Esophagus muscularis mucosa (tissue), 4 donors: ENCODE results near the gene GAS7. TPM values are rescaled to one million over a fixed set of nuclear protein-coding genes. Genes with fewer than 3 reads are reported as not detected.
A peak's percentile ranks its signal among the peaks of the same experiment; 100 is the strongest.

Experiments
- DNase-seq: peaks from one replicate; pipeline ENCODE4 v3.0.0-alpha.2; 2017; ENCODE audit errors: extremely low spot score
- H3K27ac ChIP-seq, 4 donors: fragments of 200-600 bp; sonication (generic); replicated peaks in 1 of 4; 1 replicate in 3 of 4; 2 replicates in 1 of 4; pipeline ENCODE4 v1.5.1; 2016 to 2019; ENCODE audit warnings: mild to moderate bottlenecking in 1 of 4
- H3K27me3 ChIP-seq, 4 donors: fragments of 200-600 bp; sonication (generic); one replicate each; pipeline versions ENCODE4 v1.5.1 to v1.6.0; 2016 to 2019
- H3K36me3 ChIP-seq, 4 donors: fragments of 200-600 bp; sonication (generic); one replicate each; pipeline ENCODE4 v1.5.1; 2016 to 2019
- H3K4me1 ChIP-seq, 4 donors: fragments of 200-600 bp; sonication (generic); one replicate each; pipeline ENCODE4 v1.5.1; 2016 to 2019
- H3K4me3 ChIP-seq, 4 donors: fragments of 200-600 bp; sonication (generic); 1 replicate in 2 of 4; 2 replicates in 2 of 4; pipeline ENCODE4 v1.5.1; 2016 to 2019; ENCODE audit warnings: mild to moderate bottlenecking in 4 of 4, moderate library complexity in 1 of 4
- H3K9me3 ChIP-seq, 4 donors: fragments of 200-600 bp; sonication (generic); 1 replicate in 3 of 4; 2 replicates in 1 of 4; pipeline ENCODE4 v1.5.1; 2016 to 2019
- CTCF ChIP-seq, 3 experiments: fragments of 200-600 bp in 2 of 3; fragments of 450-650 bp in 1 of 3; sonication (generic) in 2 of 3; IDR thresholded peaks; one replicate each; pipeline ENCODE4 v1.5.1; 2017 to 2019; ENCODE audit warnings: antibody characterized with exemption in 3 of 3, mild to moderate bottlenecking in 2 of 3, moderate library complexity in 1 of 3
- EP300 ChIP-seq: sonication (generic); formaldehyde crosslinking; IDR thresholded peaks from one replicate; pipeline ENCODE4 v1.6.1; 2017; ENCODE audit warnings: antibody characterized with exemption
- POLR2A ChIP-seq: fragments of 450-650 bp; IDR thresholded peaks from one replicate; pipeline ENCODE4 v1.6.1; 2017; ENCODE audit warnings: antibody characterized with exemption, moderate library complexity, mild to moderate bottlenecking, low read depth
- POLR2AphosphoS5 ChIP-seq, 2 donors: sonication (generic); formaldehyde crosslinking; IDR thresholded peaks; one replicate each; pipeline ENCODE4 v1.6.1; 2017; ENCODE audit warnings: antibody characterized with exemption in 2 of 2
- WGBS: methylation state at CpG from one replicate; pipeline ENCODE4 v1.1.5; 2018; 5-methylcytosine and 5-hydroxymethylcytosine counted together
- intact Hi-C: fragments of 100-400 bp; cut with DNase I; formaldehyde crosslinking; loops from one replicate; pipeline ENCODE4 v1.15.1; 2023
- total RNA-seq, 4 donors: library from RNA; depleted of rRNA; stranded (reverse); fragments of >200 nt; gene quantifications; one replicate each; pipeline versions ENCODE4 v1.1.0 to v1.2.1, GENCODE V29; 2016

Gene GAS7
- total RNA-seq, 4 donors from 2014 or later, result 77.3 to 124 (median 86.7) TPM

GRCh38 chr17:9878786-9879525 lies 319.4 kb downstream of the GAS7 start:
- Histone ChIP-seq H3K4me1 (peaks cover 0 to 27% (median 18%) of the 10 kb centered on the region in 4 donors), H3K27ac (no peak overlapping the region), H3K36me3 (no peaks in the 10 kb centered on the region), H3K4me3 (no peak overlapping the region), H3K9me3 (peaks cover 0 to 17% (median 12%) of the 10 kb centered on the region in 4 donors), H3K27me3 (no peaks in the 10 kb centered on the region)
- WGBS, result 85% methylated on average over 8 of the region's 8 CpGs
- TF ChIP-seq POLR2A (no peak), POLR2AphosphoS5 (IDR thresholded peaks at IDR 0.05) (no peak), CTCF (IDR thresholded peaks at IDR 0.05) (no peak), EP300 (no peak)
- intact Hi-C loops, result no loop called here
- DNase-seq, result no peak

GRCh38 chr17:9878356-9878755 lies 320.1 kb downstream of the GAS7 start:
- WGBS, result 81% methylated on average over 3 of the region's 3 CpGs
- Histone ChIP-seq H3K36me3 (no peaks in the 10 kb centered on the region), H3K27me3 (no peaks in the 10 kb centered on the region), H3K9me3 (peaks cover 0 to 12% (median 8%) of the 10 kb centered on the region in 4 donors), H3K4me3 (no peak overlapping the region), H3K27ac (no peak overlapping the region), H3K4me1 (peaks cover 0 to 29% (median 18%) of the 10 kb centered on the region in 4 donors)
- intact Hi-C loops, result no loop called here
- TF ChIP-seq CTCF (IDR thresholded peaks at IDR 0.05), result no peak
- no peak for DNase-seq

- TF ChIP-seq POLR2AphosphoS5 (IDR thresholded peaks at IDR 0.05) (peak in 1 of 2 donors; percentile 26), POLR2A (no peak)
- Histone ChIP-seq H3K9me3 (no peaks in the 10 kb centered on the region), H3K27ac (peak overlapping the region; percentile 30 to 62 (median 55)), H3K4me3 (no peak overlapping the region), H3K27me3 (no peaks in the 10 kb centered on the region), H3K4me1 (peaks cover 0 to 29% (median 22%) of the 10 kb centered on the region in 4 donors), H3K36me3 (no peaks in the 10 kb centered on the region)
- intact Hi-C loops, result no loop called here
- WGBS, result 5% methylated on average over 3 of the region's 3 CpGs
- no peak for DNase-seq
Observed at GRCh38 chr17:9875441-9875840, 323.0 kb downstream of the GAS7 start.

- TF ChIP-seq EP300 (no peak), POLR2A (no peak), CTCF (IDR thresholded peaks at IDR 0.05) (peak in 1 of 3 experiments; percentile 7), POLR2AphosphoS5 (IDR thresholded peaks at IDR 0.05) (no peak)
- peak overlapping the region; percentile 30 to 62 (median 55) for H3K27ac ChIP-seq
- peaks cover 0 to 29% (median 22%) of the 10 kb centered on the region in 4 donors for H3K4me1 ChIP-seq
- no peak for DNase-seq
- H3K9me3 ChIP-seq, result no peaks in the 10 kb centered on the region
- H3K4me3 ChIP-seq, result no peak overlapping the region
- H3K36me3 ChIP-seq, result no peaks in the 10 kb centered on the region
- intact Hi-C loops, result loop anchor here (5.0 kb wide), 1 partner anchor 47 kb away; the partner anchor contains the start of gene GLP2R
- 70% methylated on average over 3 of the region's 3 CpGs for WGBS
- H3K27me3 ChIP-seq, result no peaks in the 10 kb centered on the region
Observed at GRCh38 chr17:9874722-9875121, 323.7 kb downstream of the GAS7 start.

GRCh38 chr17:9872852-9873251 lies 325.6 kb downstream of the GAS7 start:
- H3K27ac ChIP-seq, result no peak overlapping the region
- no peaks in the 10 kb centered on the region for H3K9me3 ChIP-seq
- DNase-seq, result no peak
- no peaks in the 10 kb centered on the region for H3K36me3 ChIP-seq
- WGBS, result 100% methylated on average over 1 of the region's 6 CpGs
- no peaks in the 10 kb centered on the region for H3K27me3 ChIP-seq
- TF ChIP-seq POLR2A (no peak), CTCF (IDR thresholded peaks at IDR 0.05) (no peak), POLR2AphosphoS5 (IDR thresholded peaks at IDR 0.05) (no peak), EP300 (no peak)
- H3K4me1 ChIP-seq, result peaks cover 0 to 29% (median 22%) of the 10 kb centered on the region in 4 donors
- no peak overlapping the region for H3K4me3 ChIP-seq
- intact Hi-C loops, result loop anchor here (5.0 kb wide), 1 partner anchor 46 kb away; the partner anchor contains the start of gene GLP2R
